ENCODE measurements around the gene DEGS2. TPM values are rescaled to one million over a fixed set of nuclear protein-coding genes. Genes with fewer than 3 reads are reported as not detected.

Gene DEGS2
- total RNA-seq, 1 donor from 2014 or later = not detected

- peak overlapping the region; percentile 43 for H3K27ac Mint-ChIP-seq (ENCODE audit: unreplicated experiment)
Observed at GRCh38 chr14:100150932-100151587, 8.4 kb downstream of the DEGS2 start.

GRCh38 chr14:100149851-100150611 lies 9.4 kb downstream of the DEGS2 start:
- no peak for DNase-seq (ENCODE audit: low read depth, low spot score)
- peaks cover 2% of the 10 kb centered on the region for H3K9me3 Mint-ChIP-seq
- no peak overlapping the region for H3K27ac Mint-ChIP-seq (ENCODE audit: unreplicated experiment)
- H3K27me3 Mint-ChIP-seq (ENCODE audit: low read depth) = peaks cover 14% of the 10 kb centered on the region
- H3K36me3 Mint-ChIP-seq (ENCODE audit: low read depth) = peaks cover 2% of the 10 kb centered on the region
- H3K4me1 Mint-ChIP-seq = no peaks in the 10 kb centered on the region
- H3K4me3 Mint-ChIP-seq = no peak overlapping the region
- no peak for TF ChIP-seq CTCF (conservative IDR thresholded peaks at IDR 0.05)

More at GRCh38 chr14:100150932-100151587, 8.4 kb downstream of the DEGS2 start:
- Mint-ChIP-seq H3K4me3 (peak overlapping the region; percentile 25), H3K36me3 (ENCODE audit: low read depth) (peaks cover 4% of the 10 kb centered on the region), H3K27me3 (ENCODE audit: low read depth) (peaks cover 24% of the 10 kb centered on the region), H3K4me1 (no peaks in the 10 kb centered on the region), H3K9me3 (peaks cover 5% of the 10 kb centered on the region)
- no peak for TF ChIP-seq CTCF (conservative IDR thresholded peaks at IDR 0.05)
- no peak for DNase-seq (ENCODE audit: low read depth, low spot score)

- Mint-ChIP-seq H3K4me1 (no peaks in the 10 kb centered on the region), H3K4me3 (peak overlapping the region; percentile 31), H3K27ac (ENCODE audit: unreplicated experiment) (no peak overlapping the region), H3K9me3 (no peaks in the 10 kb centered on the region), H3K36me3 (ENCODE audit: low read depth) (no peaks in the 10 kb centered on the region), H3K27me3 (ENCODE audit: low read depth) (peaks cover 12% of the 10 kb centered on the region)
- no peak for TF ChIP-seq CTCF (conservative IDR thresholded peaks at IDR 0.05)
- no peak for DNase-seq (ENCODE audit: low read depth, low spot score)
Observed at GRCh38 chr14:100148837-100149731, 10.4 kb downstream of the DEGS2 start.

GRCh38 chr14:100147691-100148464 lies 11.6 kb downstream of the DEGS2 start:
- DNase-seq (ENCODE audit: low read depth, low spot score) = no peak
- Mint-ChIP-seq H3K4me3 (no peak overlapping the region), H3K27ac (ENCODE audit: unreplicated experiment) (no peak overlapping the region), H3K4me1 (no peaks in the 10 kb centered on the region), H3K27me3 (ENCODE audit: low read depth) (peaks cover 8% of the 10 kb centered on the region), H3K36me3 (ENCODE audit: low read depth) (no peaks in the 10 kb centered on the region), H3K9me3 (no peaks in the 10 kb centered on the region)
- no peak for TF ChIP-seq CTCF (conservative IDR thresholded peaks at IDR 0.05)

- no peaks in the 10 kb centered on the region for H3K36me3 Mint-ChIP-seq (ENCODE audit: low read depth)
- H3K4me3 Mint-ChIP-seq = no peak overlapping the region
- no peaks in the 10 kb centered on the region for H3K9me3 Mint-ChIP-seq
- no peak for DNase-seq (ENCODE audit: low read depth, low spot score)
- no peak overlapping the region for H3K27ac Mint-ChIP-seq (ENCODE audit: unreplicated experiment)
- no peak for TF ChIP-seq CTCF (conservative IDR thresholded peaks at IDR 0.05)
- H3K27me3 Mint-ChIP-seq (ENCODE audit: low read depth) = peaks cover 4% of the 10 kb centered on the region
- H3K4me1 Mint-ChIP-seq = no peaks in the 10 kb centered on the region
Observed at GRCh38 chr14:100147181-100147631, 12.2 kb downstream of the DEGS2 start.
